EL (cell line): Measurements from ENCODE around the gene HEMGN.

Experiments used
- DNase-seq: peaks from one replicate; pipeline ENCODE4 v3.0.0-alpha.2; 2016

Gene HEMGN

GRCh38 chr9:97925497-97926334, 12.3 kb downstream of the HEMGN start:
- no peak for DNase-seq

DNA sequence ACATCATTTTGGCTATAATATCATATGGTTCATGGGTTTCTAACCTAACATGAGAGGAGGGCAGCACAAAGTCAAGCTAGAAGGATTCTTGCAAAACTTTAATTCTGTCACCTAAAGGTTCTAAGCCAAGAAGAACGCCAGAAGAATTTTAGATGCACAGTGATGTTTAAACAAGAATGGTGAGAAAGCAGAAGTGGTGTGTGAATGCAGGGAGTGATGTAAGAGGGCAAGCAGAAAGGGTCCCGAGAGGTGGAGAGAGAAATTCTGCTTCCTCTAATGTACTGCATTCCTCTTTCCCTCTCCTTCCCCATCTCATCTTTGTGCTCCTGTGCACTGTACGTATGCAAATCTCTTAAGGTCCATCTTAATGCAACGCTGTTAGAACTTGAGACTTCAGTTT, 13.6 kb downstream of the HEMGN start:
- no peak for DNase-seq

- peak; percentile 81 for DNase-seq
Measured at GRCh38 chr9:97923529-97924108, 14.4 kb downstream of the HEMGN start.

DNA sequence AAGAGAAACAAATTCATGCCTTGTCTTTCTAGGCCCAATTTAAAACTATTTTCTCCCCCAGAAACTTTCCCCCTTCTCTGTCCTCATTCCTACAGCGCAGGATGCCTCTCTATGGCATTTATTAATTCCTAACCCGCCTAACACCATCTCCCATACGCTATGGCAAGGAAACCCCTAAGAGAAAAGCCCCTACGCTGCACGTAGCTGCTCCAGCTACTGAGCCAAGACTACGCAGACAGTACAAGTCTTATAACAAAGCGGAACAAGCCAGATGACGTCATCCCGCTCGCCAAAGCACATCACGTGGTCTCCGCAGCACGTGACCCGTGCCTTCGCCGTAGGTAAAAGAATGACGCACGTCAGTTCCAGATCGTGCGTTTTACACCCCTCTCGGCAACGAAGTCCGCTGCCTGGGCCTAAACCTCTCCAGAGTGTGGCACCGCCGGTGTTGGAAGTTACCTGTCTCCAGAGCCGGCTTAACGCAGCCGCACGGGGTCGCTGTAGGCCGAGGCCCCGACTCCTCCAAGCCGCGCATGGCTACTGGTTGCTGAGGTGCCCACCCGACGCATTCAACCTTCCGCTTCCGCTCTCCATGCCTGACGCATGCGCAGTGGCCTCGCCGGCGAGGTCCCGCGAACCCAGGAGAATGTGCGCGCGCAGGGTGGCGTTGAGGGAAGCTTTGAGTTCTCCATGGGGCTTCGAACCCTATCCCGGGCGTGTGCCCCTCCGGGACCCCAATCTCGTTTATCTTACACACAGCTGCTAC, 15.8 kb downstream of the HEMGN start, which contains the start of gene TRMO:
TSS of gene TRMO (minus strand) at position 542 of the 766 bp plus-strand sequence. CDS start at position 535, 7 bp downstream.
- peak; percentile 98 for DNase-seq

GRCh38 chr9:97919217-97919813, 18.7 kb downstream of the HEMGN start:
- no peak for DNase-seq

DNA sequence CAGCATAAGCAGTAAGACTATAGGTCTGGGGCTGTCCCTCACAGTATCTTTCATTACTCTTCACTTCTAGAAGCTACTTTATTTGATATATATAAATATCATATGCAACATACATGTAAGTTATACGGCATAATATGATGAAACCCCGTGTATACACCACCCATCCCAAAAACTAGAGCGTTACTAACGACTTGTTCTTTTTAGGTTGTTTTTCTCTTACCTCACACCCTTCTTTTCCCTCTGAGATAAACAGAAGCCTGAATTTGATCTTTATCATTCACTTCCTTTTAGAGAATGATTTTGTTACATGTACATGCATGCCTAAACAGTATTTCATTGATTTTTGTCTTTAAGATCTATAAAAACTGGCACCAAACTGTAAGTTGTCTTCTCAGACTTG, 19.4 kb downstream of the HEMGN start:
- no peak for DNase-seq

GRCh38 chr9:97911970-97912369, 26.0 kb downstream of the HEMGN start:
- DNase-seq, result no peak

DNA sequence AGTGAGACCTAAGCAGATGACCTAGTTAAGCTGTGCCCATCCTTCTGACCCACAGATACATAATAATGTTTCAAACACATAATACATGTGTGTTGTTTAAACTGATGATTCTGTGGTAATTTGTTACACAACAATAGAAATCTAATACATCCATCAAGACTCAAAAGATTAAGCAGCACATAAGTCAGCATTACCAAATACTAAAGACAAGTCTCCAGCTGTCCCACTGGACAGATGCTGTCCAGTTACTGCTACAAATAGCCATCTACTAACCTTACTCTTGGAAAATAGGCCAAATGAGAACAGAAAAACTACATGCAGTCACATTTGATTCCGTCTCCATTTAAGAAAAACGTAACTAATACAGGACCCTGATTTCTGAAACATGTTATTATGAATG, 26.4 kb downstream of the HEMGN start:
- no peak for DNase-seq

- DNase-seq, result no peak
Measured at GRCh38 chr9:97910357-97910756, 27.6 kb downstream of the HEMGN start.

DNA sequence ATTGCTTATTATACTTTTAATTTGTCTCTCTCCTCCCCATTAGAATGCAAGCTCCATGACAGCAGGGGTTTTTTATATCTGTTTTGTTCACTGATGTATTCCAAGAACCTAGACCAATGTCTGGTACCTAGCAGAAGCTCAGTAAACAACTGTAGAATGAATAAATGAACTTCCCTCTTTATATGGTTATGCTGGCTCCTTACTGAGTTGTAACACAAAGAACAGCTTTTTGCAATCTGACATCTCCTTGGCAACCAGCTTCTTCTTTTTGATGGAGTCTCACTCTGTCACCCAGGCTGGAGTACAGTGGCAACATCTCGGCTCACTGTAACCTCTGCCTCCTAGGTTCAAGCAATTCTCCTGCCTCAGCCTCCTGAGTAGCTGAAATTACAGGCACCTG, 29.3 kb downstream of the HEMGN start:
- DNase-seq, result no peak

DNA sequence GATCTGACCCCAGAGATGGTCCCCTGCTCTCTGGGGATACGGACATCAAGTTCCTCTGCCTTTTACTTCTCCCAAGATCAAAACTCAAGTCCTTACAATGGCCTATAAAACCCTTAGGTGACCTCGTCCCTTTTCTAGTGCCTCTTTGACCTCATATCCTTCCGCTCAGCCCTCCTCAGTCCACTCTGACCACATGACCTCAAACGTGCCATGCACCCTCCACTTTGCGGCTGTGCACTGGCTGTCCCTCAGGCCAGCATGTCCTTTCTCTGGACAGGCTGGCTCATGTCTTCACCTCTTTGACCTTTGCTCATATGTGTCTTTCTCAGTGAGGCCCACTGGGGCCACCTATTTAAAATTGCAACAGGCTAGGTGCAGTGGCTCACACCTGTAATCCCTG, 30.3 kb downstream of the HEMGN start:
- DNase-seq, result no peak

DNA sequence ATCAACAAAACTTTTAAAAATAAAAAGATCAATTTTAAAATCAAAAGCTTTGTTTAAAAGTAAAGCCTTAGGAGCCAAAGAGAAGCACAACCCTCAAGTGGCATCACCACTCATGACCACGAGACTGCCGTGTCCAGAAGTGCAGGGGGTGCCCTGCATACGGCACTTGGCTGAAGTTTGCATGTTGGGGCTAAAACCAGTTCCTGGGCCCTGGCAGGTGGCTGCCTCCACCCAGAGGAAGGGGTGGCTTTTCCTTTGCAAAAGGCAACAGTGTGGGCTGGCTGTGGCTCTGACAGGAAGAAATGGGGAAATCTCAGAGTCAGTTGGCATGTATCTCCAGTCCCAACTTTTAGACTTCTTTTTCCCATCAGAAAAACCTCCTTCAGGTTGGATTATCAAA, 30.9 kb downstream of the HEMGN start:
- no peak for DNase-seq

- DNase-seq, result no peak
Measured at GRCh38 chr9:97906236-97906831, 31.6 kb downstream of the HEMGN start.

- DNase-seq, result no peak
Measured at GRCh38 chr9:97905228-97905627, 32.7 kb downstream of the HEMGN start.

- DNase-seq, result no peak
Measured at GRCh38 chr9:97904725-97905124, 33.2 kb downstream of the HEMGN start.

DNA sequence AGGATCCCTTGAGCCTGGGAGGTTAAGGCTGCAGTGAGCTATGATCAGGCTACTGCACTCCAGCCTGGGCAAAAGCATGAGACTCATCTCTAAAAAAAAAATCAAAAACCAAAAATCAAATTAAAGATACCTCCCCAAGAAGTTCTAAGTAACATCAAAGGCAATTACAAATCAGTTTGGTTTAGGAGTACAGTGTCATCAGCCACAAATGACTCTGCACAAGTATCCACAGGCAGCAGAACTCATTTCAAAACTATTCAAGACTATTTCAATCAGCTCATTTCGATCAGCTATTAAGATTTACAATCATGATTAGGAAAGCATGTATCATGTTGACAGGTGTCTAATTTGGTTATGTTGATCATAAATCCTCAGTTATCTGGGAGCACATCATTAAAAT, 34.8 kb downstream of the HEMGN start:
- DNase-seq, result peak; percentile 14

DNA sequence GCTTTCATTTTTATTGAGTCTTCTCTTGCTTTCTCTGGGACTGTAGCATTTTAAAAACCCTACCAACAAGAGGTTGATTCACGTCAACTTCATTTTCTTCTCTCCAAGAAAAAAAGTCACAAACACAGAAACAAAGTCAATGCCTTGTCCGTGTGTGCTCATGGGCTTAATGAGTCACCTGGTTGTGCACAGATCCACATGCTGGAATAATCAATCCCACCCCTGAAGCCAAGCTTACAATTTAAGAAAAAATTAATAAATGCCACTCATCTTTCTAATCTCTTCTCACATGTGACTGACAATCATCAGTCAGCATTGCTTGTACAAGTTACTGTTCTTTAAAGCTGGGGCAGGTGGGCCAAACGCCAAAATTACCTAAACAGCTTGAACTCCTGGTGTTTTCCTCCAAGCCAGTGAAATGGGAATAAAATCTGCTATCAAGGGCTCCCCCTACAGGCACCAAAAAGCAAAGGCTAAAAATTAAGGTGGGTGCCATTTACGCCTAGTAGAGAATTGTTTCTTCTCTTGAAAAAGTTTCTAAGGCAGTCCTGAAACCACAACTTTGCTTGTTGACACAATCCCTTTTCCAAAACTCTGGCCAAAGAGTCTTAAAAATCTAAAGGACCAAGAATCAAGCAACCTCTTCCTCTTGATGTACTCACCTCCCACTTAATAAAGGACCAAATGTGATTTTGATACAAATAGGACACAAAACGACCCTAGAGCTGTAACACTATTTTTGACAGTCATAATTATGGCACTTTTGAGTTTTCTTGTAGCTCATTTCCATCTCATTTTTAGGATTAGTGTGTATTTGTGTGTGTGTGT, 37.0 kb downstream of the HEMGN start:
- DNase-seq, result peak; percentile 63

DNA sequence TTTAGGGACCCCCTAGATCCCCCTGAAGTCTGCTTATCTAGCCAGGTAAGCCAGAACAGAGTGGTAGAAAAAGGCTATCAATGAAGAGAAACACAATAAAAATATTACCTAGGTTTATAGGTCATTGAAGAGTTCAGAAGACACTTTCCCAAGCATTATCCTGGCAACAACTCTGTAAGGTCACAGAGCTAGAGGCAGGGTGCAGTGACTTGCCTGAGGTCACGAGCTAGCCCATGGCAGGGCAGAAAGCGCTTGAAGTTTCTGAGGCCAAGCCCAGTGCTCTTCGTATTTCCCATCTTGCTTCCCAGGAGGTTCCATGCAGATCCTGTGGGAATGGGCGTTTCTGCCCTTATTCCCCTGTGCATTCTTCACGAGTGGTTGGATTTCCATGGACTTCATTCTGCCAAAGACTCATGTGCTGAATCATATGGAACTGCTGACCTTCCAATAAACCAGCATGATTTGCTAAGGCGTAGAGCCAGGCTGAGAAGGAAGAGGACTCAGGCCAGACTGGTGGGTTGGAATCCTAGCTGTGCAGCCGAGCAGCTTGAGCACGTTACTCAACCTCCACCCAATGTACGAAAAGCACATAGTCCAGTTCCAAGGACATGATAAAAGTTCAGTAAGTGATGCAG, 37.8 kb downstream of the HEMGN start:
- peak; percentile 46 for DNase-seq

- DNase-seq, result peak; percentile 65
Measured at GRCh38 chr9:97895695-97896332, 42.2 kb downstream of the HEMGN start.

GRCh38 chr9:97895211-97895610, 42.8 kb downstream of the HEMGN start:
- no peak for DNase-seq

DNA sequence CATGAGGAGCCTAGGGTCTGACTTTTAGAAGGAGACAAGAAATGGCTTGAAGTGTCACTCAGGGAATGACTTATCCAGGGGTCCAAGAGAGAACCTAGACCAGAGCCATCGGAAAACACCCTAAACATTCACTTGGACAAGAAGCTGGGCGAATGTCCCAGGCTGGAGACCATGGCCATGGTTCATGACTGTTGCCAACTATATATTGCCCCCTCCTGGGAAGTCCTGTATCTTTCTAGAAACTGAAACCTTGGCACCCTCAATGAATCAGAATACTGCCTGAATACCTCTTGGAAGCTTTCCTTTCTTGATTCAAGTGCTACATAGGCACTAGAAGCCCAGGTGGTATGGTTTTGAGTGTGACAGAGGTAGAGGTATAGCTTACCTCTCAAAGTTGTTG, 45.6 kb downstream of the HEMGN start:
- no peak for DNase-seq
